ENCODE measurements around the gene ALOX12B. TPM values are rescaled to one million over a fixed set of nuclear protein-coding genes. Genes with fewer than 3 reads are reported as not detected.

ALOX12B gene
- total RNA-seq, 1 donor from 2014 or later, result 1.7 TPM

GRCh38 chr17:8067806-8068205 is 19.7 kb downstream of the ALOX12B start:
- Mint-ChIP-seq H3K36me3 (ENCODE audit: low read depth, unreplicated experiment) (peaks cover 4% of the 10 kb centered on the region), H3K4me3 (ENCODE audit: unreplicated experiment) (peak overlapping the region; percentile 21), H3K4me1 (ENCODE audit: unreplicated experiment) (peaks cover 39% of the 10 kb centered on the region), H3K27ac (ENCODE audit: unreplicated experiment) (no peak overlapping the region), H3K27me3 (ENCODE audit: unreplicated experiment) (peaks cover 30% of the 10 kb centered on the region), H3K9me3 (ENCODE audit: unreplicated experiment) (no peaks in the 10 kb centered on the region)
- DNase-seq (ENCODE audit: low spot score), result no peak
- no peak for TF ChIP-seq CTCF (IDR thresholded peaks at IDR 0.05; ENCODE audit: unreplicated experiment)

- no peak for DNase-seq (ENCODE audit: low spot score)
- no peak for TF ChIP-seq CTCF (IDR thresholded peaks at IDR 0.05; ENCODE audit: unreplicated experiment)
- Mint-ChIP-seq H3K27ac (ENCODE audit: unreplicated experiment) (no peak overlapping the region), H3K4me3 (ENCODE audit: unreplicated experiment) (no peak overlapping the region), H3K9me3 (ENCODE audit: unreplicated experiment) (no peaks in the 10 kb centered on the region), H3K27me3 (ENCODE audit: unreplicated experiment) (peaks cover 32% of the 10 kb centered on the region), H3K36me3 (ENCODE audit: low read depth, unreplicated experiment) (no peaks in the 10 kb centered on the region), H3K4me1 (ENCODE audit: unreplicated experiment) (peaks cover 36% of the 10 kb centered on the region)
Observed at GRCh38 chr17:8066841-8067775, 20.4 kb downstream of the ALOX12B start.

- DNase-seq (ENCODE audit: low spot score), result no peak
- H3K4me3 Mint-ChIP-seq (ENCODE audit: unreplicated experiment), result no peak overlapping the region
- H3K27ac Mint-ChIP-seq (ENCODE audit: unreplicated experiment), result no peak overlapping the region
- H3K4me1 Mint-ChIP-seq (ENCODE audit: unreplicated experiment), result peaks cover 24% of the 10 kb centered on the region
- H3K36me3 Mint-ChIP-seq (ENCODE audit: low read depth, unreplicated experiment), result no peaks in the 10 kb centered on the region
- no peak for TF ChIP-seq CTCF (IDR thresholded peaks at IDR 0.05; ENCODE audit: unreplicated experiment)
- no peaks in the 10 kb centered on the region for H3K9me3 Mint-ChIP-seq (ENCODE audit: unreplicated experiment)
- peaks cover 28% of the 10 kb centered on the region for H3K27me3 Mint-ChIP-seq (ENCODE audit: unreplicated experiment)
Observed at GRCh38 chr17:8064561-8065019, 22.9 kb downstream of the ALOX12B start.

GRCh38 chr17:8063761-8064534 is 23.6 kb downstream of the ALOX12B start:
- no peak for DNase-seq (ENCODE audit: low spot score)
- Mint-ChIP-seq H3K36me3 (ENCODE audit: low read depth, unreplicated experiment) (no peaks in the 10 kb centered on the region), H3K27ac (ENCODE audit: unreplicated experiment) (no peak overlapping the region), H3K4me3 (ENCODE audit: unreplicated experiment) (no peak overlapping the region), H3K9me3 (ENCODE audit: unreplicated experiment) (no peaks in the 10 kb centered on the region), H3K4me1 (ENCODE audit: unreplicated experiment) (peaks cover 17% of the 10 kb centered on the region), H3K27me3 (ENCODE audit: unreplicated experiment) (peaks cover 27% of the 10 kb centered on the region)
- TF ChIP-seq CTCF (IDR thresholded peaks at IDR 0.05; ENCODE audit: unreplicated experiment), result no peak

All from endothelial cell (in vitro differentiated cells).